ENCODE results near the gene PDE8A.

The PDE8A gene

DNA sequence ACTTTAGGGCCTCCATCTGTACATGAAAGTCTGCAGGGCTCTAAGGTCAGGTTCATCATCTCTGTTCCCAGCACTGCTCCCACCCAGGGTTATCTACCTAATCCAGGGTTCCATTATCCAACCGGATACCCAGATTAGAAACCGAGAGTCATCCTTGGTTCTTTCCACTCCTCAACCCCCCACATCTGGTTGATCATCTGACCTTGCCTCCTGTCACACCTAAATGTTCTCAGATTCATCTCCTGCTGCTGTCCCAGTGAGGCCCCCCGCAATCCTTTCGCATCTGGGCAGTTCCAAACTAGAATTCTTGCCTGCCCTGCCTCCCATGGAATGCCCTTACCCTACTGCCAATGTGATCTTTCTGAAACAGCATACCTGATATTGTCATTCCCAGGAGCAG is 136.5 kb downstream of the PDE8A start:
- no peak for DNase-seq (ENCODE audit: low read depth in 4 of 4, low spot score in 1 of 4)

DNA sequence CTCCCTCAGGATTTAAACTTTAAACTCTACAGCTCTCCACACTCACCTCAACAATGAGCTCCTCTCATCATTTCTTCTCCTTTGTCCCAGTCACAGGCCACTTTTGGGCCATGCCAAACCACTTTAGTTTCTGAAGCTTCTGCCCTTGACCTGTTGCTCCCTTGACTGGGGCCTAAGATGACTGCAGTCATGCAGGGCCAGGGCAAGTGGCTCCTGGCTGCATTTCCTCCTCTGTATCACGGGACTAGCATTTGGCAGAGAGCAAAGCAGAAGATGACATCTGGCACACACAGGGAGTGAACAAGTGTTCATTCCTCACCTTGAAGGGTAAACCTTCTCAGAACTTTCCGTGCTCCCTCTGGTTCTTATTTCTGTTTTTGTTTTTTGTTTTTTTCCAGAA is 136.9 kb downstream of the PDE8A start:
- DNase-seq (ENCODE audit: low read depth in 4 of 4, low spot score in 1 of 4) = no peak

DNA sequence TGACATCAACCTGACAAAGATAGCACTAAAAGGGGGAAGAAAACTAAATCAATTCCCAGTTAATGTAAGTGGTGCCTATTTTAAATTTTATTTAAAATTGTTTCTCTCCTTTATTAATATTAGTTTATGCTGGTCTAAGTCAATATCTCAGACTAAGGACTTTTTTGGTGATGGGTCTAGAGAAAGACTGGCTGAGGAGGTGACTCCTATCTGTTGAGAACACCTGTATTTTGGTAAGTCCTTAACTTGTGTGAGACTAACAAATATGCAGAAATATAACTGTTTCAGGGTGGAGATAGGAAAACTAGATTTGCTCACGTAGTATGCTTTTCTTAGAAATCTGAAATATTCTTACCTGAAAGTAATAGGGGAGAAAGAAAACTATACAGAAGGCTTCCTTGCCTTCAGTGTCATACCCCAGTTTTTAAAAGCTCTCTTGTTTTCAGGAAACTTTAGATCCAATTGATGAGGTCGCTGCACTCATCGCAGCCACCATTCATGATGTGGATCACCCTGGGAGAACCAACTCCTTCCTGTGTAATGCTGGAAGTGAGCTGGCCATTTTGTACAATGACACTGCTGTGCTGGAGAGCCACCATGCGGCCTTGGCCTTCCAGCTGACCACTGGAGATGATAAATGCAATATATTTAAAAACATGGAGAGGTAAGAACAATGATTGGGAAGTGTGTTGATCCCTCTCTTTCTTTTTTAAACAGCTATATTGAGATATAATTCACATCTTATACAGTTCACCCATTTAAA is 138.9 kb downstream of the PDE8A start:
- DNase-seq (ENCODE audit: low read depth in 4 of 4, low spot score in 1 of 4) = no peak

DNA sequence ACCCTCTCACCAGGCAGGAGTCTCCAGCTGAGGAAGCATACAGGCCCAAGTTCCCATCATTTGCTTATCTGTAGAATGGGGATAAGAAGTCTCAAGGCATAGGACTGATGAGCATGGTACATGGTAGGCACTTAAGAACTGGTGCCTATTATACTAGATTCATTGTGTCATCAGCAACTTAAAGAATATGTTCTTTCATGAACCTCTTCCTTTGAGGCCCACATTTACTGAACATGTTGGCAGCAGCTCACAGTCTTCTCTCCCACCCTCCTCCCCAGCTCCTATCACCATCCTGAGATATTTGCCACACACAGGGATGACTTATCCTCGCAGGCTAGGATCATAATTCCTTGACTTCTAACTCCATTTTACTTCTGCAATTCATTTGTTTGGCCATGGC is 142.5 kb downstream of the PDE8A start:
- no peak for DNase-seq (ENCODE audit: low read depth in 4 of 4, low spot score in 1 of 4)

DNA sequence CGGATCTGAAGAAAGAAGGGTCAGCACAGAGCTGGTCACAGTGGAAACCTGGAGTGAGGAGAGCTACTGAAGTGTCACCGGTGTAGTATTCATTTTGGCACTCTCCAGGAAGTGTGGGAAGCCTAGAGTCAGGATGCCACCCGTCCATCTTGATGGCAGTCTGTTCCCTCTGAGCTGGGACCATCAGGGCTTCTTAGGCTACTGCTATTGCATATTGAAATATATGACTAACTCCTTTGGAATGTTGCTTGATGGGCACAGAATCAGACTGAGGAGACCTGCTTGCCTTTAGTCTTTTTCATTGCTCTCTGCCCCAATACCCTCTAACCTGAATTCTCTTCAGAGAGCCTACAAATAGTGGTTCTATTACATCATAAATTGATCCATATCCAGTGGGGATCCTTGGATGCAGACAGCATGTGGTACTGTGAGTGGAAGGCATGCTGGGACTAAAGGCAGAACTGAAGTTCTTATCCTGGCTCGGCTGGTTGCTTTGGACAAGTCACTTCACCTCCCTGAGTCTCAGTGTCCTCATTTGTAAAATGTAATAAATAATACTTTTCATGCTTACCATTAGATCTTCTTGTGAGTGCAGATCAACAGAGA is 143.5 kb downstream of the PDE8A start:
- DNase-seq (ENCODE audit: low read depth in 4 of 4, low spot score in 1 of 4) = no peak

DNA sequence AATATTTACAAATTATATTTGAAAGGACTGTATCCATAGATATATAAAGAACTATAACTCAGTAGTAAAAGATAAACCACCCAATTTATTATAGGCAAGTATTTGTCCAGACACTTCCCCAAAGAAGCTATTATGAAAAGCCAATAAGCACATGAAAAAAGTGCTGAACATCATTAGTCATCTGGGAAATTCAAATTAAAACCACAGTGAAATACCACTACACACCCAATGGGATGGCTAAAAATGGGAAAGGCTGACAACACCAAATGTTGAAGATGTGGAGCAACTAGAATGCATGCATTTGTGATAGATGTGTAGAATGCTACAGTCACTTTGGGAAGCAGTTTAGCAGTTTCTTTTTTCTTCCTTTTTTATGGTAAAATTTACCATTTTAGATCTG is 147.0 kb downstream of the PDE8A start:
- no peak for DNase-seq (ENCODE audit: low read depth in 4 of 4, low spot score in 1 of 4)

DNA sequence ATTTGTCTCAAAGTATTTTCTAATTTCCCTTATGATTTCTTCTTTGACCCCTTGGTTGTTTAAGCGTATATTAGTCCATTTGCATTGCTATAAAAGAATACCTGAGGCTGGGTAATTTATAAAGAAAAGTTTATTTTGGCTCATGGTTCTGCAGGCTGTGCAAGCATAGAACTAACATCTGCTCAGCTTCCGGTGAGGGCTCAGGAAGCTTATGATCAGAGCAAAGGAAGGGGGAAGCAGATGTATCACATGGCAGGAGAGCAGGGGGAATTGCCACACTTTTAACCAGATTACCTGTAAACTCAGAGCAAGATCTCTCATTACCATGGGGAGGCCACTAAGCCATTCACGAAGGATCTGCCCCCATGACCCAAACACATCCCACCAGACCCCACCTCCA is 148.2 kb downstream of the PDE8A start:
- no peak for DNase-seq (ENCODE audit: low read depth in 4 of 4, low spot score in 1 of 4)

DNA sequence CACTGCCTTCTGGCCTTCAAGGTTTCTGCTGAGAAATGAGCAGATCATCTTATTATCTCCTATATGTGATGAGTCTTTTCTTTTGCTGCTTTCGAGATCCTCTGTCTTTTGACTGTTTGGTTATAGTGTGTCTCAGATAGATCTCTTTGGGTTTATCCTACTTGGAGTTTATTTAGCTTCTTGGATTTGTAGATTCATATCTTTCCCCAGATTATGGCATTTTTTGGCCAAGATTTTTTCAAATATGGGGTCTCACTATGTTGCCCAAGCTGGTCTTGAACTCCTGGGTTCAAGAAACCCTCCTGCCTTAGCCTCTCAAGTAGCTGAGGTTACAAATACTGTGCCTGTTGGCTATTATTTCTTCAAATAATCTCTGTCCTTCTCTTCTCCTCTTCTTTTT is 150.3 kb downstream of the PDE8A start:
- no peak for DNase-seq (ENCODE audit: low read depth in 4 of 4, low spot score in 1 of 4)

DNA sequence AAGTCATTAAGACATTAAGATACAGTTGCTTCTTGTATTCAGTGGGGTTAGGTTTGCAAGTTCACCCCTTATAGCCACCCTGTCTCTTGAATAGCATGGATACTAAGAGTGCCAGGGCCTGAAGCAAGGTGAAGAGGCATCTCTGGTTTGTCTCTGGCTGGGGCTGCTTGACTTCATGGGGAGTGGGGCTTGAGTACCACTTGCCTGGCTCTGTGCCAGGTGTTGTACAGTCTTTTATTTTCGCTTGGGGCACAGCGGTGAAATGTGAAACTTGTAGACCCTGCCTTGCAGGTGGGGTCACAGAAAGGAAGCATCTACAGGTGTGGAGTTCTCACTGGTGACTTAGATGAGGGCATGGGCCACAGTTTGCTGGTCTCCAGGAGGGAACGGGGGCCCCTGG is 152.1 kb downstream of the PDE8A start:
- no peak for DNase-seq (ENCODE audit: low read depth in 4 of 4, low spot score in 1 of 4)

DNA sequence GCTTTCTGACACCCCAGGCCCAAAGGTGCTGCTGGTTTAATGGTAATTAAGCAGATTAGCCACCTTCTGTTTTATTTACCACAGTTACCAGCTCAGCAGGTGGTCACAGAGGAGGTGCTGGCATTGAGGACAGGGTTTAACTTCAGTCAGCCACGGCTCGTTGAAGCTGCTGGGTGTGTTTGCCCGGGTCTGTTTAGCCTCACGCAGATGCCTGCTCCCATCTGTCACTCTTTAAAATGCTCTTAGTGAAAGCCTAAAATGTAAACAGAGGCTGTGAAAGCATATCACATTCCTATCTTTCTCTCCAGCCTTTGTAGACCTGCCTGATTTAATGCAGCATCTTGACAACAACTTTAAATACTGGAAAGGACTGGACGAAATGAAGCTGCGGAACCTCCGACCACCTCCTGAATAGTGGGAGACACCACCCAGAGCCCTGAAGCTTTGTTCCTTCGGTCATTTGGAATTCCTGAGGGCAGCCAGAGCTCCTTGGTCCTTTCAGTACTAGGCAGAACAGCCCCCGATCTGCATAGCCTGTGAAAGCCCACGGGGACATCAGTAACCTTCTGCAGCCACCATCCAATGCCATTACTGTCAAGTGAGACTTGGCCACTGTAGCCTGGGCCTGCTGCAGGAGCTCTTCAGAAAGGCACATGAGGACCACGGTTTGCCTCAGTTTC is 156.0 kb downstream of the PDE8A start:
- DNase-seq (ENCODE audit: low read depth in 4 of 4, low spot score in 1 of 4) = no peak

DNA sequence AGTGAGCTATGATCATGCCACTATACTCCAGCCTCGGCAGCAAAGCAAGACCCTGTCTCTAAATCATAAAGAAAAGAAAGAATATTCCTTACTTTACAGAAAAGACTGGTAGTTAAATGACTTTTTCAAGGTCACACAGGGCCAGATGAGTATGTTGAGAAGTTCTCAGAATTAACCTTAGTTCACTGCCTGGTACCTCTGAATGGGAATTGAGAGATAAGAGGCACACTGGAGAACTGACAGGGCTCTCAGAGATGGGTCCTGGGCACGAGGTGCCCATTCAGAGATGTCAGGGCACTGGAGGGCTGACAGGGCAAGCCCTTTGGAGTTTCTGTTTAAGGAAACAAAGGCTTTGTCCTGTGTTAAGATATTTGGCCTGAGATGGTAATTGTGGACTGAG is 157.7 kb downstream of the PDE8A start:
- DNase-seq (ENCODE audit: low read depth in 4 of 4, low spot score in 1 of 4) = no peak

DNA sequence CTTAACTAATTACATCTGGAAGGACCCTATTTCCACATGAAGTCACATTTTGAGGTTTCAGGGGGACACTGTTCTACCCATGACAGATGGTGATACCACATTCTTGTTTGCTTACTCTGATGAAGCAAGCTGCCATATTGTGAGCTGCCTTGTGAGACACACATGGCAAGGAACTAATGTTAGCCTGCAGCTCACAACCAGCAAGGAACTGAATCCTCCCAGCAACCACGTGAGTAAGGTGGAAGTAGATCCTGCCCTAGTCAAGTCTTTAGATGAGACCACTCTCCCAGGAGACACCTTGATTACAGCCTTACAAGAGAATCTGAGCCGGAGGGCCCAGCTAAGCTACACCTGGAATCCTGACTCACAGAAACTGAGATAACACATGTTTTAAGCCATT is 160.1 kb downstream of the PDE8A start:
- DNase-seq (ENCODE audit: low read depth in 4 of 4, low spot score in 1 of 4) = no peak

DNA sequence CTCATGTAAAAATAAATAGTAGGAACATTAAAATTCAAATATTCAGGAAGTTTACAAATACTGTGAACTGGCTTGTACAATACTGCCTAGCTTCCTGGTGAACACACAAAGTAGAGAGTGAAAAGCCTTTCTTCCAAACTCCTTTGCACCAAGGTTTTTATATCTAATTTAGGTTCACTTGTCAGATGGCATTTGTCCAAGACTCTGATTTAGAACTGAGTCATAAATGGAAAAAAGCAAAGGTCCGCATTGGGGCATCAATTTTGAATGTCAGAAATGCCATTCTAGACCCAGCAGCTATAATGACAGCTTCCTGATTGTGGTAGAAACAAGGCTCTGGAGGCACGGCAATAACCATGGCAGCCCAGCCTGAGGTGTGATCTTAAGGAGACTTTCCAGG is 160.7 kb downstream of the PDE8A start:
- no peak for DNase-seq (ENCODE audit: low read depth in 4 of 4, low spot score in 1 of 4)

DNA sequence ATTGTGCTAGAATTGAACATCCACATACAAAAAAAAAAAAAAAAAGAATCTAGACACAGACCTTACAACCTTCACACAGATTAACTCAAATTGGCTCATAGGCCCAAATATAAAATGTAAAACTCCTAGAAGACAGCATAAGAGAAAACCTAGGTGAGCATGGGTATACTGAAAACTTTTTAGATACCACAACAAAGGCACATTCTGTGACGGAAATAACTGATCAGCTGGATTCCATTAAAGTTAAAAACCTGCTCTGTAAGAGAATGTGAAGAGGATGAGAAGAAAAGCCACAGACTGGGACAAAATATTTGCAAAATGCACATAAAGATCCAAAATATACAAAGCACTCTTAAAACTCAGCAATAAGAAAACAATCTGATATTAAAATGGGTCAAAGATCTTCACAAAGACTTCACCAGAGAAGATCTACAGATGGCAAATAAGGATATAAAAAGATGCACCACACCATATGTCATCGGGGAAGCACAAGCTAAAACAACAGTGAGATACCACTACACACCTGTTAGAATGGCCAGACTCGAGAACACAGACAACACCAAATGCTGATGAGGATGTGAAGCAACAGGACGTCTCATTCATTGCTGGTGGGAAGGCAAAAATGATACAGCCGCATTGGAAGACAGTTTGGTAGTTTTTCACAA is 167.9 kb downstream of the PDE8A start:
- no peak for DNase-seq (ENCODE audit: low read depth in 4 of 4, low spot score in 1 of 4)

DNA sequence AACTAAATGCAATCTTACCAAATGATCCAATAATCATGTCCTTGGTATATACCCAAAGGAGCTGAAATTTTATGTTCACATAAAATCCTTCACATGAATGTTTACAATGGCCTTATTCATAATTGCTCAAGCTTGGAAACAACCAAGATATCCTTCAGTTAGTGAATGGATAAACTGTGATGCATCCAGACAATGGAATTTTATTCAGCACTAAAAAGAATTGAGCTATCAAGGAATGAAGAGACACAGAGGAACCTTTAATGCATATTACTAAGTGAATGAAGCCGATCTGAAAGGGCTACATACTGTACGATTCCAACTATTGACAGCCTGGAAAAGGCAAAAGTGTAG is 168.4 kb downstream of the PDE8A start:
- DNase-seq (ENCODE audit: low read depth in 4 of 4, low spot score in 1 of 4) = no peak

DNA sequence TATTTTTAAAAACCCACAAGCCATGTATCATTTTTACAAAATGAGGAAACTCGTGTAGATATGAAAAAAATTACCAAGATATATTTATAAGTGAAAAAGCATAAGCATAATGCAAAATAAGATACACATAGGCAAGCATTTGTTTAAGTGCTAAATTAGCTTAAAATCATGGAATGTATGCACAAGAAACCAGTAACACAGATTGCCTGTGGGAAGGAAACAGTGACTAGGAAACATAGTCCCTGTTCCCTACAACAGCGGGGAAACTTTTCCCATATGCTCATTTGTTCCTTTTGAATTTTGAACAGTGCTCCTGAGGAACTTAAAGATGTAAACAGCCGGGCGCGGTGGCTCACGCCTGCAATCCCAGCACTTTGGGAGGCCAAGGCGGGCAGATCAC is 169.5 kb downstream of the PDE8A start:
- DNase-seq (ENCODE audit: low read depth in 4 of 4, low spot score in 1 of 4) = no peak

DNA sequence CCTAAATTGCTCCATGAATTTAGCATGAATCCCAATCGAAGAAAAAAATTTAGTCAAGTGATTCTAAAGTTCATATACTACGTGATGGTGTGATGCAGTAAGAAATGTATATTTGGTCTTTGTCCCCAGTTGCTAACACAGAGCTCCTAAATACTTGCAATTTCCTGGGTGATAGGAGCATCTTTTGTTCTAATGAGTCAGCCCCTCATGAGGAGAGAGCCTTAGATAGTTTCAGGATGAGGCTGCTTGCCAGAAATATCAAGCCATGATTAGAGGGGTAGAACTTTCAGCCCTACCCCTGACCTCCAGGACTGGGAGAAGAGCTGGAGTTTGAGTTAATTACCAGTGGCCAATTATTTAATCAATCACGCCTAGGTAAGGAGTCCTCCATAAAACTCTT is 170.2 kb downstream of the PDE8A start:
- no peak for DNase-seq (ENCODE audit: low read depth in 4 of 4, low spot score in 1 of 4)

DNA sequence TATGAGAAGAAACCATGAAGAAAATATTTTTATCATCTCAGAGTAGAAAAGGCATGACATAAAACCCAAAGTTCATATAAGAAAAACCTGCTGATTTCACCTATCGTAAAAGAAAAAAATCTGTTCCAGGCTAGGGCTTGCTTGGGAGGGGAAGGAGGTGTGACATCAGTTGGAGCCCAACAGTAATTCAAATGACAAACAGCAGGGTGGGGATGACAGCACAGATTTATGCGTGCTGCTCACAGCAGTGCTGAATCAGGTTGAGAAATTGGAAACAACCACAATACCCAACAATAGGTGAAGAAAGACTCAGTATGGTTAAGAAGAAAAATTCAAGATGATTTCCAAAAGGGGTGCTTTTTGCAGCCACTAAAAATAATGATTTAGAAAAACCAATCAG is 172.4 kb downstream of the PDE8A start:
- no peak for DNase-seq (ENCODE audit: low read depth in 4 of 4, low spot score in 1 of 4)

DNA sequence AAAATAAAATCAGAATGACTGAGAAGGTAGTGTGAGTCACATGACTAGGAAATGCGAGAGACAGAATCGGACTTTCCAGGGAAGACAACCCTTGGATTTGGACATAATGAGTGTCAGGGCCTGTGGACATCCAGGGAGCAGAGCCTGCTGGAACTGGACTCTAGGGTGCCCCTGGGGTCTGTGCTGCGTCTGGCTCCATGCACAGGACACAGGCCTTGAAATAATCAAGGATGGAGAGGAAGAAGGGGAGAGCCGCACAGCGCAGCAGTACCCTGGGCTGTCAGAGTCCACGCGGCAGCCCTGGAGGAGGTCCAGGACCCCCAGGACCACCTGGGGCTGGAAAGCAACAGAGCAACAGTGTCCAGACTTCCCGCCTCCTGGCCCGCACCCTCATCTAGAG is 173.7 kb downstream of the PDE8A start:
- DNase-seq (ENCODE audit: low read depth in 4 of 4, low spot score in 1 of 4) = no peak

DNA sequence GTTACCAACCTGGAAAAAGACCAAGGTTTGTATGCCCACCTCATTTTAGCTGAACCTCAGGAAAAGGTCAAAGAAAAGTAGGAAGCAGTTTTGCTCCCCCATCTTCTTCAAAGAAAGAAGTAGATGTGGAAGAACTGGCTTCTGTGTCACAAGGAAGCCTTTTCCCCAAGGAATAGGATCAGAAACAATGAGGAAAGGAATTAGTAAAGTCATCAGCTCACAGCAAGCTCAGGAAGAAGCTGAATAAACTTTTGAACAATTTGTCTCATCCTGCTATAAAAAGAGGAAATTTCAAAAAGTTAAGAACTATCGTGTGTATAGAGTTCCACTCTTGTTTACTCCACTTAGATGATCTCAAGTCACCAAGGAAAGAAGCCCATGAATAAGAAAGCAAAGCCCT is 174.2 kb downstream of the PDE8A start:
- no peak for DNase-seq (ENCODE audit: low read depth in 4 of 4, low spot score in 1 of 4)

DNA sequence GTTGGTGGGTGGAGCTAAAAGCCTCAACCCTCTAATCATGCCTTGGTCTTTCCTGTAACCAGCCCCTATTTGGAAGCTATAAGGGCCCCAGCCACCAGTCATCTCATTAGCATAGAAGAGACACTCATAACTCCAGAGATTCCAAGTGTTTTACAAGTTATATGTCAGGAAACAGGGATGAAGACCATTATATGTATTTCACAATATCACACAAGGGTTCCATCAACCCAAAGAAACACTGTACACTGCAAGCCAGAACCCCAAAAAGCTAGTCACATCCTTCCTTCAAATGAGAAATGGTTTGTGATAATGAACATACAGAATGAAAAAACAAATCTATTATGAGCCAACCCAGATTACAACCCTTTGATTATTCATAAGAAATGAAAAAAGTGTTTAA is 175.7 kb downstream of the PDE8A start:
- no peak for DNase-seq (ENCODE audit: low read depth in 4 of 4, low spot score in 1 of 4)

DNA sequence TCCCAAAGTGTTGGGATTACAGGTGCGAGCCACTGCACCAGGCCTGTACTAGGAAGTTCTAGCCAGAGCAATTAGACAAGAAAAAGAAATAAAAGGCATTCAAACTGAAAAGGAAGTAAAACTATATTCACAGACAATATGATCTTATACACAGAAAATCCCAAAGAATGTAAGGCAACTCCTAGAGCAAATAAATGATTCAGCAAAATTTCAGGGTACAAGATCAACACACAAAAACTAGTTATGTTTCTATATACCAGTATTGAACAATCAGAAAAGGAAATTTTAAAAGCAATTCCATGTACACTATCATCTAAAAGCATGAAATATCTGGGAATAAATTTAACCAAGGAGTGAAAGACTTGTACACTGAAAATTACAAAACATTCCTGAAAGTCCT is 180.6 kb downstream of the PDE8A start:
- no peak for DNase-seq (ENCODE audit: low read depth in 4 of 4, low spot score in 1 of 4)

All from stimulated activated CD4-positive, alpha-beta T cell treated with anti-CD3 and anti-CD28 coated beads, Interleukin-1b, Interleukin-23, amount 100 ng/mL, for 24 hours (primary cell).